Measurements from ENCODE around the gene RAPGEF2.

The RAPGEF2 gene

DNA sequence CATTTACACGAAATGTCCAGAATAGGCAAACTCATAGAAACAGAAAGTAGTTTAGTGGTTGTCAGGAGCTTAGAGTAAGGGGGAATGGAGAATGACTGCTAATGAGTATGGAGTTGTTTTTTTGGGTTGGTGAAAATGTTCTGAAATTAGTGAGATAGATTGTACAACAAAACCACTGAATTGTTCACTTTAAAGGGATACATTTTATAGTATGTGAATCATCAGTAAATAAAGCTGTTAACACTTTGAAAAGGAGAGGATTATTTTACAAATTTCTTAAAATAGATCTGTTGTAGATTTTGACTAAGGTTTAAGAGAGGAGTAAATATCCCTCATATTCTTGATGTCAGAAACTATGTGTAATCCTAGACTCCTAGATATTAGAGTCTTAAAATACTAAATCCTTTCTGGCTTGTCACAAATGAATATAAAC is 82.7 kb downstream of the RAPGEF2 start:
- H3K4me1 ChIP-seq (ENCODE audit: control insufficient read depth, insufficient read depth, low read length): peaks cover 7% of the 10 kb centered on the region
- H3K27ac ChIP-seq (ENCODE audit: extremely low read depth, low read depth, low read length): no peak overlapping the region
- POLR2A ChIA-PET: no interaction called here
- no peak overlapping the region for H3K4me3 ChIP-seq (ENCODE audit: low read depth, low read length)
- no peaks in the 10 kb centered on the region for H3K9me3 ChIP-seq (ENCODE audit: control insufficient read depth, insufficient read depth, low read depth, low read length)
- no peaks in the 10 kb centered on the region; a peak in 1 of 3 replicates for H3K36me3 ChIP-seq (ENCODE audit: control insufficient read depth in 2 of 2, insufficient read depth in 1 of 2, low read length in 2 of 2)
- TF ChIP-seq, protein P1, sequence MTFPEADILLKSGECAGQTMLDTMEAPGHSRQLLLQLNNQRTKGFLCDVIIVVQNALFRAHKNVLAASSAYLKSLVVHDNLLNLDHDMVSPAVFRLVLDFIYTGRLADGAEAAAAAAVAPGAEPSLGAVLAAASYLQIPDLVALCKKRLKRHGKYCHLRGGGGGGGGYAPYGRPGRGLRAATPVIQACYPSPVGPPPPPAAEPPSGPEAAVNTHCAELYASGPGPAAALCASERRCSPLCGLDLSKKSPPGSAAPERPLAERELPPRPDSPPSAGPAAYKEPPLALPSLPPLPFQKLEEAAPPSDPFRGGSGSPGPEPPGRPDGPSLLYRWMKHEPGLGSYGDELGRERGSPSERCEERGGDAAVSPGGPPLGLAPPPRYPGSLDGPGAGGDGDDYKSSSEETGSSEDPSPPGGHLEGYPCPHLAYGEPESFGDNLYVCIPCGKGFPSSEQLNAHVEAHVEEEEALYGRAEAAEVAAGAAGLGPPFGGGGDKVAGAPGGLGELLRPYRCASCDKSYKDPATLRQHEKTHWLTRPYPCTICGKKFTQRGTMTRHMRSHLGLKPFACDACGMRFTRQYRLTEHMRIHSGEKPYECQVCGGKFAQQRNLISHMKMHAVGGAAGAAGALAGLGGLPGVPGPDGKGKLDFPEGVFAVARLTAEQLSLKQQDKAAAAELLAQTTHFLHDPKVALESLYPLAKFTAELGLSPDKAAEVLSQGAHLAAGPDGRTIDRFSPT (tag by site-specific recombination; IDR thresholded peaks at IDR 0.05): 0 out of 2 replicates have a peak, but pooled peaks have one; percentile 13
- 0 out of 2 replicates have a peak, but pooled peaks have one; percentile 56 for TF ChIP-seq ZNF664 (tag by site-specific recombination; IDR thresholded peaks at IDR 0.05)
- TF ChIP-seq, protein P2, sequence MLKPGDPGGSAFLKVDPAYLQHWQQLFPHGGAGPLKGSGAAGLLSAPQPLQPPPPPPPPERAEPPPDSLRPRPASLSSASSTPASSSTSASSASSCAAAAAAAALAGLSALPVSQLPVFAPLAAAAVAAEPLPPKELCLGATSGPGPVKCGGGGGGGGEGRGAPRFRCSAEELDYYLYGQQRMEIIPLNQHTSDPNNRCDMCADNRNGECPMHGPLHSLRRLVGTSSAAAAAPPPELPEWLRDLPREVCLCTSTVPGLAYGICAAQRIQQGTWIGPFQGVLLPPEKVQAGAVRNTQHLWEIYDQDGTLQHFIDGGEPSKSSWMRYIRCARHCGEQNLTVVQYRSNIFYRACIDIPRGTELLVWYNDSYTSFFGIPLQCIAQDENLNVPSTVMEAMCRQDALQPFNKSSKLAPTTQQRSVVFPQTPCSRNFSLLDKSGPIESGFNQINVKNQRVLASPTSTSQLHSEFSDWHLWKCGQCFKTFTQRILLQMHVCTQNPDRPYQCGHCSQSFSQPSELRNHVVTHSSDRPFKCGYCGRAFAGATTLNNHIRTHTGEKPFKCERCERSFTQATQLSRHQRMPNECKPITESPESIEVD (tag by site-specific recombination; IDR thresholded peaks at IDR 0.05): peak; percentile 81
- TF ChIP-seq SCRT1 (tag by site-specific recombination; IDR thresholded peaks at IDR 0.05; ENCODE audit: borderline replicate concordance): no peak
- TF ChIP-seq FEZF1 (tag by site-specific recombination; IDR thresholded peaks at IDR 0.05): peak; percentile 19; the same call in 1 of the 2 replicates
- CTCF ChIA-PET: interaction anchor here (0.6 to 1.1 kb wide), 3 partner anchors 18 to 271 kb away, joined by 3 to 5 read pairs (median 3); no protein-coding TSS in a partner anchor

DNA sequence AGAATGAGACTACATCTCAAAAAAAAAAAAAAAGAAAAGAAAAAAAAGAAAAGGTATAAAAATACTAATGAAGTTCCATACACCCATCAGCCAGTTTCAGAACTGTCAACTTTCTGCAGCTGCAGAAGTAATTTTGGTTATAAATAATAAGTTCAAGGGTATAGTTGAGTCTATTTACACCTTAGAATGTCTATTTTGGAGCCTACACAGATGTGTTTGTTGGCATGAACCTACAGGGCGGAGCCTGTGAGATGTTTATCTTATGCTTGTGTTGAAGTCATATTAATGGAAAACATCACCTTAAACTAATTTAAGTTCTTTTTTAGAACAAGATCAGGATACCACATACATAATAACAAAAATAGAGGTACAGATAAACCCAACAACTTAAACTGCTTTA is 85.8 kb downstream of the RAPGEF2 start:
- TF ChIP-seq ZNF544 (tag by site-specific recombination; IDR thresholded peaks at IDR 0.05) (no peak), FEZF1 (tag by site-specific recombination; IDR thresholded peaks at IDR 0.05) (no peak), SETDB1 (IDR thresholded peaks at IDR 0.05; ENCODE audit: insufficient read length, low read length) (no peak), MEIS1 (CRISPR knock-in tag; IDR thresholded peaks at IDR 0.05; ENCODE audit: borderline replicate concordance) (no peak), ZNF529 (tag by site-specific recombination; IDR thresholded peaks at IDR 0.05; ENCODE audit: insufficient replicate concordance) (no peak), SP7 (tag by site-specific recombination; IDR thresholded peaks at IDR 0.05) (no peak), ZNF473 (tag by site-specific recombination; IDR thresholded peaks at IDR 0.05) (no peak), ZXDB (tag by site-specific recombination; IDR thresholded peaks at IDR 0.05) (no peak), YY1 (tag by site-specific recombination; IDR thresholded peaks at IDR 0.05) (no peak), YY2 (tag by site-specific recombination; IDR thresholded peaks at IDR 0.05) (no peak), ZNF23 (tag by site-specific recombination; IDR thresholded peaks at IDR 0.05; ENCODE audit: borderline replicate concordance) (no peak), ZNF16 (tag by site-specific recombination; IDR thresholded peaks at IDR 0.05; ENCODE audit: low read depth) (no peak), WT1 (tag by site-specific recombination; IDR thresholded peaks at IDR 0.05) (no peak), ZNF660 (tag by site-specific recombination; IDR thresholded peaks at IDR 0.05) (no peak)
- TF ChIP-seq, protein P3, sequence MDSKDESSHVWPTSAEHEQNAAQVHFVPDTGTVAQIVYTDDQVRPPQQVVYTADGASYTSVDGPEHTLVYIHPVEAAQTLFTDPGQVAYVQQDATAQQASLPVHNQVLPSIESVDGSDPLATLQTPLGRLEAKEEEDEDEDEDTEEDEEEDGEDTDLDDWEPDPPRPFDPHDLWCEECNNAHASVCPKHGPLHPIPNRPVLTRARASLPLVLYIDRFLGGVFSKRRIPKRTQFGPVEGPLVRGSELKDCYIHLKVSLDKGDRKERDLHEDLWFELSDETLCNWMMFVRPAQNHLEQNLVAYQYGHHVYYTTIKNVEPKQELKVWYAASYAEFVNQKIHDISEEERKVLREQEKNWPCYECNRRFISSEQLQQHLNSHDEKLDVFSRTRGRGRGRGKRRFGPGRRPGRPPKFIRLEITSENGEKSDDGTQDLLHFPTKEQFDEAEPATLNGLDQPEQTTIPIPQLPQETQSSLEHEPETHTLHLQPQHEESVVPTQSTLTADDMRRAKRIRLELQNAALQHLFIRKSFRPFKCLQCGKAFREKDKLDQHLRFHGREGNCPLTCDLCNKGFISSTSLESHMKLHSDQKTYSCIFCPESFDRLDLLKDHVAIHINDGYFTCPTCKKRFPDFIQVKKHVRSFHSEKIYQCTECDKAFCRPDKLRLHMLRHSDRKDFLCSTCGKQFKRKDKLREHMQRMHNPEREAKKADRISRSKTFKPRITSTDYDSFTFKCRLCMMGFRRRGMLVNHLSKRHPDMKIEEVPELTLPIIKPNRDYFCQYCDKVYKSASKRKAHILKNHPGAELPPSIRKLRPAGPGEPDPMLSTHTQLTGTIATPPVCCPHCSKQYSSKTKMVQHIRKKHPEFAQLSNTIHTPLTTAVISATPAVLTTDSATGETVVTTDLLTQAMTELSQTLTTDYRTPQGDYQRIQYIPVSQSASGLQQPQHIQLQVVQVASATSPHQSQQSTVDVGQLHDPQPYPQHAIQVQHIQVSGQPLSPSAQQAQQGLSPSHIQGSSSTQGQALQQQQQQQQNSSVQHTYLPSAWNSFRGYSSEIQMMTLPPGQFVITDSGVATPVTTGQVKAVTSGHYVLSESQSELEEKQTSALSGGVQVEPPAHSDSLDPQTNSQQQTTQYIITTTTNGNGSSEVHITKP (tag by site-specific recombination; IDR thresholded peaks at IDR 0.05): no peak
- TF ChIP-seq, protein P4, sequence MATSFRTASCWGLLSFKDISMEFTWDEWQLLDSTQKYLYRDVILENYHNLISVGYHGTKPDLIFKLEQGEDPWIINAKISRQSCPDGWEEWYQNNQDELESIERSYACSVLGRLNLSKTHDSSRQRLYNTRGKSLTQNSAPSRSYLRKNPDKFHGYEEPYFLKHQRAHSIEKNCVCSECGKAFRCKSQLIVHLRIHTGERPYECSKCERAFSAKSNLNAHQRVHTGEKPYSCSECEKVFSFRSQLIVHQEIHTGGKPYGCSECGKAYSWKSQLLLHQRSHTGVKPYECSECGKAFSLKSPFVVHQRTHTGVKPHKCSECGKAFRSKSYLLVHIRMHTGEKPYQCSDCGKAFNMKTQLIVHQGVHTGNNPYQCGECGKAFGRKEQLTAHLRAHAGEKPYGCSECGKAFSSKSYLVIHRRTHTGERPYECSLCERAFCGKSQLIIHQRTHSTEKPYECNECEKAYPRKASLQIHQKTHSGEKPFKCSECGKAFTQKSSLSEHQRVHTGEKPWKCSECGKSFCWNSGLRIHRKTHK (tag by site-specific recombination; IDR thresholded peaks at IDR 0.05): no peak
- TF ChIP-seq, protein P5, sequence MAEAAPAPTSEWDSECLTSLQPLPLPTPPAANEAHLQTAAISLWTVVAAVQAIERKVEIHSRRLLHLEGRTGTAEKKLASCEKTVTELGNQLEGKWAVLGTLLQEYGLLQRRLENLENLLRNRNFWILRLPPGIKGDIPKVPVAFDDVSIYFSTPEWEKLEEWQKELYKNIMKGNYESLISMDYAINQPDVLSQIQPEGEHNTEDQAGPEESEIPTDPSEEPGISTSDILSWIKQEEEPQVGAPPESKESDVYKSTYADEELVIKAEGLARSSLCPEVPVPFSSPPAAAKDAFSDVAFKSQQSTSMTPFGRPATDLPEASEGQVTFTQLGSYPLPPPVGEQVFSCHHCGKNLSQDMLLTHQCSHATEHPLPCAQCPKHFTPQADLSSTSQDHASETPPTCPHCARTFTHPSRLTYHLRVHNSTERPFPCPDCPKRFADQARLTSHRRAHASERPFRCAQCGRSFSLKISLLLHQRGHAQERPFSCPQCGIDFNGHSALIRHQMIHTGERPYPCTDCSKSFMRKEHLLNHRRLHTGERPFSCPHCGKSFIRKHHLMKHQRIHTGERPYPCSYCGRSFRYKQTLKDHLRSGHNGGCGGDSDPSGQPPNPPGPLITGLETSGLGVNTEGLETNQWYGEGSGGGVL (tag by site-specific recombination; IDR thresholded peaks at IDR 0.05): no peak
- H3K27ac ChIP-seq (ENCODE audit: extremely low read depth, low read depth, low read length): no peak overlapping the region
- no peaks in the 10 kb centered on the region; a peak in 1 of 3 replicates for H3K36me3 ChIP-seq (ENCODE audit: control insufficient read depth in 2 of 2, insufficient read depth in 1 of 2, low read length in 2 of 2)
- CTCF ChIA-PET: interaction anchor here (0.7 to 1.1 kb wide), 2 partner anchors 13 to 14 kb away, joined by 4 to 5 read pairs; no protein-coding TSS in a partner anchor
- H3K4me3 ChIP-seq (ENCODE audit: low read depth, low read length): no peak overlapping the region
- no peaks in the 10 kb centered on the region for H3K9me3 ChIP-seq (ENCODE audit: control insufficient read depth, insufficient read depth, low read depth, low read length)
- POLR2A ChIA-PET: no interaction called here
- peaks cover 7% of the 10 kb centered on the region for H3K4me1 ChIP-seq (ENCODE audit: control insufficient read depth, insufficient read depth, low read length)

Measured in HEK293 (cell line).